ENCODE results near the gene JOSD1. TPM values are rescaled to one million over a fixed set of nuclear protein-coding genes. Genes with fewer than 3 reads are reported as not detected.

JOSD1 gene
- total RNA-seq, 3 donors from 2014 or later, result 82.5 to 98.3 (median 87.9) TPM

DNA sequence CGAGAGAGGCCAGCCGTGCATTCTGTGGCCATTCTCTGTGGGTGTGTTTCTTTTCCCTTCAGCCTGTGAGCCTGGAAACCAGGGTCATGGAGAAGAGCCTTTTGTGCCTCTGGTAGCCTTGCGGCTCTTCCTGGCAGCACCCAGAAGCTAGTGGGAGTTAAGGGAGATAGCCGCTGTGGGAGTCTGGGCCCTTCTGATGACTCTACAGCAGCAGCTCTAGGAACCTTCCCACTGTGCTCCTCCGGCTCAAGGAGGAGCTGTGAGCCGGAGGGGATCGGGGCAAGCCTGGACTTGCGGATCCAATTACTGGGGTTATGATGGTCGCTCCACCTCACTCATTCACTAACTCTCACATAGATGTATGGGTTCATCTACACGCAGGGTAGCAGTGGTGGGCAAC is 15.5 kb upstream of the JOSD1 start:
- ATAC-seq (no peak), DNase-seq (no peak)
- Histone ChIP-seq H3K4me1 (ENCODE audit: low read depth) (no peaks in the 10 kb centered on the region), H3K36me3 (ENCODE audit: low read depth) (no peaks in the 10 kb centered on the region), H3K9me3 (no peaks in the 10 kb centered on the region), H3K4me3 (no peak overlapping the region)
- TF ChIP-seq, protein P1, sequence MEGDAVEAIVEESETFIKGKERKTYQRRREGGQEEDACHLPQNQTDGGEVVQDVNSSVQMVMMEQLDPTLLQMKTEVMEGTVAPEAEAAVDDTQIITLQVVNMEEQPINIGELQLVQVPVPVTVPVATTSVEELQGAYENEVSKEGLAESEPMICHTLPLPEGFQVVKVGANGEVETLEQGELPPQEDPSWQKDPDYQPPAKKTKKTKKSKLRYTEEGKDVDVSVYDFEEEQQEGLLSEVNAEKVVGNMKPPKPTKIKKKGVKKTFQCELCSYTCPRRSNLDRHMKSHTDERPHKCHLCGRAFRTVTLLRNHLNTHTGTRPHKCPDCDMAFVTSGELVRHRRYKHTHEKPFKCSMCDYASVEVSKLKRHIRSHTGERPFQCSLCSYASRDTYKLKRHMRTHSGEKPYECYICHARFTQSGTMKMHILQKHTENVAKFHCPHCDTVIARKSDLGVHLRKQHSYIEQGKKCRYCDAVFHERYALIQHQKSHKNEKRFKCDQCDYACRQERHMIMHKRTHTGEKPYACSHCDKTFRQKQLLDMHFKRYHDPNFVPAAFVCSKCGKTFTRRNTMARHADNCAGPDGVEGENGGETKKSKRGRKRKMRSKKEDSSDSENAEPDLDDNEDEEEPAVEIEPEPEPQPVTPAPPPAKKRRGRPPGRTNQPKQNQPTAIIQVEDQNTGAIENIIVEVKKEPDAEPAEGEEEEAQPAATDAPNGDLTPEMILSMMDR (IDR thresholded peaks at IDR 0.05), result no peak
- intact Hi-C loops (cut with DNase I, micrococcal nuclease), result no loop called here

DNA sequence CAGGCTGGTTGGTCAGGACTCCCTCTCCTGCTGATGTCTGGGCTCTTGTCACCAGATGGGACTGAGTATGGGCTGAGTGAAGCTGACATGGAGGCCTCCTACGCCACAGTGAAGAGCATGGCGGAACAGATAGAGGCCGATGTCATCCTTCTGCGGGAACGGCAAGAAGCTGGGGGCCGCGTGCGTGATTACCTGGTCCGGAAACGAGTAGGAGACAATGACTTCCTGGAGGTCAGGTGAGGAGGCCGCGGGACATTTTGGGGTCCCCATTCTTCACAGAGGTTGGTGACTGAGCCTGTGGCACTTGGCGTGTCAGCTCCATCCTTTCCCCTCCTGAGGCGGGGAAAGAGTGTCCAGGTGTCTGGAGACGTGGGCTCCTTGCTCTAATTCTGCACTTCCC is 15.1 kb upstream of the JOSD1 start:
- DNase-seq (no peak), ATAC-seq (no peak)
- Histone ChIP-seq H3K4me3 (no peak overlapping the region), H3K36me3 (ENCODE audit: low read depth) (no peaks in the 10 kb centered on the region), H3K9me3 (no peaks in the 10 kb centered on the region), H3K4me1 (ENCODE audit: low read depth) (no peaks in the 10 kb centered on the region)
- intact Hi-C loops (cut with DNase I, micrococcal nuclease), result no loop called here
- TF ChIP-seq, protein P1 (IDR thresholded peaks at IDR 0.05), result no peak

GRCh38 chr22:38715176-38715764 is 14.5 kb upstream of the JOSD1 start:
- no peak overlapping the region for H3K4me3 ChIP-seq
- TF ChIP-seq, protein P1 (IDR thresholded peaks at IDR 0.05), result no peak
- ATAC-seq (no peak), DNase-seq (no peak)
- H3K36me3 ChIP-seq (ENCODE audit: low read depth), result no peaks in the 10 kb centered on the region
- no peaks in the 10 kb centered on the region for H3K9me3 ChIP-seq
- no peaks in the 10 kb centered on the region for H3K4me1 ChIP-seq (ENCODE audit: low read depth)
- intact Hi-C loops (cut with DNase I, micrococcal nuclease), result no loop called here

- Histone ChIP-seq H3K4me1 (ENCODE audit: low read depth) (peaks cover under 1% of the 10 kb centered on the region), H3K36me3 (ENCODE audit: low read depth) (no peaks in the 10 kb centered on the region), H3K4me3 (no peak overlapping the region), H3K9me3 (no peaks in the 10 kb centered on the region)
- ATAC-seq (no peak), DNase-seq (no peak)
- intact Hi-C loops (cut with DNase I, micrococcal nuclease), result no loop called here
- TF ChIP-seq, protein P1 (IDR thresholded peaks at IDR 0.05), result no peak
These were observed 13.2 kb upstream of the JOSD1 start for GRCh38 chr22:38713921-38714320.

DNA sequence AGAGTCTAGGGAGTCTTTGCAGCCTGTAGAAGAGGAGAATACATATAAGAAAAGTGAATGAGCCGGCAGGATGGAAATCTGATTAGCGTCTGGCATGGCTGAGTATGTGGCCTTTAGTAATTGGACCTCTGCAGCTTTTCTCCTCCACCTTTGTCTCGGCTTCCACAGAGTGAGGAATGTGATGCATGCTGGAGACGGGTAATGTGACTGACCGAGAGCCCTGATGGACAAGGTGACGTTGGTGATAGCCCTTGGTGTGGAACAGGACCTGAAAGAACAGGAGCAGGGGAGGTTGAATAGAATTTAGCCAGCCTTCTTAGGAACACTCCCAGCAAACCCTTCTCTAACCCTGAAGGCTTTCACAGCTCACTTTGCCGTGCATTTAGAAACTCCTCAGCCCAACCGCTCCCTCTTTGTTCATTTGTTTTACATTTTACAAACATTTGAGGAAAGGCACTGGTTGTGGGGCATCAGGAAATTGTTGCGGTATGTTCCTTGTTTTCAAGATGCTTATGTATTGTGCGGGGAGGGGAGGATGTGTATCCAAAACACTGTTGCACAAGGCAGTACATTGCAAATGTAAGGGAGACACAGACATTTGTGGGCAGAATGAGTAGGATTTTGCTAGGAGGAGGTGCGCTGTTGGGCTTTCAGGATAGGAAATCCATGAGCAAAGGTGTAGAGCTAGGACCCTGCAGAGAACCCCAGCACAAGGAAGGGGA is 11.9 kb upstream of the JOSD1 start:
- no peak for DNase-seq
- H3K4me1 ChIP-seq (ENCODE audit: low read depth), result peaks cover 13% of the 10 kb centered on the region

More for the DNA sequence above, 11.9 kb upstream of the JOSD1 start:
- ATAC-seq, result no peak
- Histone ChIP-seq H3K36me3 (ENCODE audit: low read depth) (no peaks in the 10 kb centered on the region), H3K4me3 (no peak overlapping the region), H3K9me3 (no peaks in the 10 kb centered on the region)
- intact Hi-C loops (cut with DNase I, micrococcal nuclease), result no loop called here
- TF ChIP-seq, protein P1 (IDR thresholded peaks at IDR 0.05), result no peak
